HG03025 (cell line): ENCODE measurements around the gene SCN10A.

ENCODE experiments used
- ATAC-seq: cut with Tn5 transposase; IDR thresholded peaks from one replicate; pipeline ENCODE4 v1.9.1; 2021; ENCODE audit warnings: mild to moderate bottlenecking, moderate library complexity; ENCODE audit not compliant: unreplicated experiment, low FRiP score

Gene SCN10A

GRCh38 chr3:38792983-38793382 is 23.0 kb downstream of the SCN10A start:
- no peak for ATAC-seq

- no peak for ATAC-seq
These were observed 33.9 kb downstream of the SCN10A start for GRCh38 chr3:38782148-38782547.

- no peak for ATAC-seq
These were observed 42.5 kb downstream of the SCN10A start for GRCh38 chr3:38773528-38773927.

- ATAC-seq: no peak
These were observed 52.4 kb downstream of the SCN10A start for GRCh38 chr3:38763569-38763968.

- ATAC-seq: no peak
These were observed 57.5 kb downstream of the SCN10A start for GRCh38 chr3:38758557-38758956.

GRCh38 chr3:38757721-38758120 is 58.3 kb downstream of the SCN10A start:
- ATAC-seq: no peak

GRCh38 chr3:38756892-38757291 is 59.1 kb downstream of the SCN10A start:
- ATAC-seq: no peak

- no peak for ATAC-seq
These were observed 60.9 kb downstream of the SCN10A start for GRCh38 chr3:38755130-38755529.

- no peak for ATAC-seq
These were observed 69.4 kb downstream of the SCN10A start for GRCh38 chr3:38746641-38747040.

GRCh38 chr3:38743043-38743442 is 73.0 kb downstream of the SCN10A start:
- ATAC-seq: no peak

- ATAC-seq: no peak
These were observed 73.5 kb downstream of the SCN10A start for GRCh38 chr3:38742550-38742949.

GRCh38 chr3:38740537-38740936 is 75.5 kb downstream of the SCN10A start:
- ATAC-seq: no peak

GRCh38 chr3:38739931-38740330 is 76.1 kb downstream of the SCN10A start:
- no peak for ATAC-seq

- ATAC-seq: no peak
These were observed 76.7 kb downstream of the SCN10A start for GRCh38 chr3:38739396-38739689.

- no peak for ATAC-seq
These were observed 77.2 kb downstream of the SCN10A start for GRCh38 chr3:38738630-38739395.

GRCh38 chr3:38731522-38731921 is 84.5 kb downstream of the SCN10A start:
- no peak for ATAC-seq

GRCh38 chr3:38730281-38730680 is 85.7 kb downstream of the SCN10A start:
- ATAC-seq: no peak

GRCh38 chr3:38728008-38728407 is 88.0 kb downstream of the SCN10A start:
- no peak for ATAC-seq

- ATAC-seq: no peak
These were observed 89.3 kb downstream of the SCN10A start for GRCh38 chr3:38726751-38727150.

GRCh38 chr3:38725726-38726419 is 90.1 kb downstream of the SCN10A start:
- no peak for ATAC-seq

- no peak for ATAC-seq
These were observed 91.7 kb downstream of the SCN10A start for GRCh38 chr3:38724392-38724736.
